ENCODE measurements around the gene SH3PXD2A.

SH3PXD2A gene

GRCh38 chr10:103811463-103811862, 43.9 kb downstream of the SH3PXD2A start:
- DNase-seq, result no peak

GRCh38 chr10:103808780-103809179, 46.6 kb downstream of the SH3PXD2A start:
- DNase-seq, result no peak

- DNase-seq, result no peak
Measured at GRCh38 chr10:103807996-103808395, 47.4 kb downstream of the SH3PXD2A start.

GRCh38 chr10:103806395-103807187, 48.8 kb downstream of the SH3PXD2A start:
- DNase-seq, result no peak

- DNase-seq, result no peak
Measured at GRCh38 chr10:103805781-103806180, 49.6 kb downstream of the SH3PXD2A start.

- DNase-seq, result no peak
Measured at GRCh38 chr10:103804871-103805270, 50.5 kb downstream of the SH3PXD2A start.

- DNase-seq, result peak; percentile 52
Measured at GRCh38 chr10:103803941-103804340, 51.4 kb downstream of the SH3PXD2A start.

GRCh38 chr10:103802637-103803353, 52.6 kb downstream of the SH3PXD2A start:
- no peak for DNase-seq

GRCh38 chr10:103802081-103802480, 53.3 kb downstream of the SH3PXD2A start:
- DNase-seq, result no peak

GRCh38 chr10:103800789-103801540, 54.4 kb downstream of the SH3PXD2A start:
- peak; percentile 51 for DNase-seq

- DNase-seq, result no peak
Measured at GRCh38 chr10:103800089-103800488, 55.3 kb downstream of the SH3PXD2A start.

GRCh38 chr10:103799341-103799740, 56.0 kb downstream of the SH3PXD2A start:
- DNase-seq, result no peak

GRCh38 chr10:103798511-103798910, 56.9 kb downstream of the SH3PXD2A start:
- DNase-seq, result no peak

- no peak for DNase-seq
Measured at GRCh38 chr10:103797857-103798256, 57.5 kb downstream of the SH3PXD2A start.

GRCh38 chr10:103795634-103796270, 59.6 kb downstream of the SH3PXD2A start:
- DNase-seq, result no peak

- no peak for DNase-seq
Measured at GRCh38 chr10:103794996-103795395, 60.4 kb downstream of the SH3PXD2A start.

- no peak for DNase-seq
Measured at GRCh38 chr10:103793920-103794883, 61.2 kb downstream of the SH3PXD2A start.

- DNase-seq, result no peak
Measured at GRCh38 chr10:103793429-103793828, 61.9 kb downstream of the SH3PXD2A start.

GRCh38 chr10:103792547-103792946, 62.8 kb downstream of the SH3PXD2A start:
- no peak for DNase-seq

GRCh38 chr10:103791858-103792257, 63.5 kb downstream of the SH3PXD2A start:
- DNase-seq, result no peak

- no peak for DNase-seq
Measured at GRCh38 chr10:103791291-103791690, 64.1 kb downstream of the SH3PXD2A start.

GRCh38 chr10:103790580-103790979, 64.8 kb downstream of the SH3PXD2A start:
- no peak for DNase-seq

Data from CD4-positive, alpha-beta T cell treated with Interleukin-4 for 4 hours (primary cell).